Activated effector memory CD4-positive, alpha-beta T cell treated with Interleukin-2 at 50 U/mL for 16 hours (primary cell): ENCODE data around the gene MLST8.
"Not testable (repeated sequence)": the region's sequence is repeated elsewhere in the genome, so short reads cannot be mapped to it uniquely, and the experiment has no call there.

Experiments used
- DNase-seq: peaks from one replicate; pipeline ENCODE4 v3.0.0-alpha.2; 2020

MLST8 gene

DNA sequence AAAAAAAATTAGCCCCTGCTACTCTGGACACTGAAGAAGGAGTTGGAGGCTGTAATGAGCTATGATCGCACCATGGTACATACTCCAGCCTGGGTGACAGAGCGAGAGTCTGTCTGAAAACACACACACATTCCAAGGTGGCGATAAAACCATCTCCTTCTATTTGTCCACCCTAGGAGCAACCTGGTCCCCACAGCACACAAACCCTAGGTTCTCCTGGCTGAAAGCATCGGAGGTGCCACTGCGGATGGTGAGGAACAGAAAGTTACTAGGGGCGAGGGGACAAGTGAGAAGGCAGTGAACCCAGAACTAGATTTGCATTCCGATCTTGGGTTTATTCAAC lies 47.5 kb downstream of the MLST8 start:
- DNase-seq, result no peak

GRCh38 chr16:2253293-2253692 lies 48.0 kb downstream of the MLST8 start:
- DNase-seq, result no peak

GRCh38 chr16:2256531-2257140 lies 51.4 kb downstream of the MLST8 start:
- DNase-seq, result no peak

- no peak for DNase-seq
These were observed 52.5 kb downstream of the MLST8 start for GRCh38 chr16:2257726-2258125.

GRCh38 chr16:2258530-2258929 lies 53.3 kb downstream of the MLST8 start:
- DNase-seq, result not testable (repeated sequence)
